NCI-H226 (cell line): ENCODE data around the gene ACTN4.
"Not testable (repeated sequence)": the region's sequence is repeated elsewhere in the genome, so short reads cannot be mapped to it uniquely, and the experiment has no call there.

ENCODE experiments used
- DNase-seq: peaks from one replicate; pipeline ENCODE4 v3.0.0-alpha.2; 2015

ACTN4 gene

GRCh38 chr19:38741670-38742069 is 94.2 kb downstream of the ACTN4 start:
- DNase-seq, result no peak

GRCh38 chr19:38742296-38742695 is 94.8 kb downstream of the ACTN4 start:
- no peak for DNase-seq

GRCh38 chr19:38742906-38743305 is 95.5 kb downstream of the ACTN4 start:
- DNase-seq, result no peak

GRCh38 chr19:38743394-38744297 is 96.2 kb downstream of the ACTN4 start:
- DNase-seq, result no peak

GRCh38 chr19:38744298-38744681 is 96.8 kb downstream of the ACTN4 start, which contains the start of gene CAPN12:
Gene CAPN12, minus strand, starts transcription at chr19:38744474. Its CDS starts 309 bp downstream, at chr19:38744165.
- DNase-seq, result no peak

- no peak for DNase-seq
Observed at GRCh38 chr19:38744874-38745273, 97.4 kb downstream of the ACTN4 start.

- DNase-seq, result no peak
Observed at GRCh38 chr19:38745316-38745715, 97.9 kb downstream of the ACTN4 start.

- not testable (repeated sequence) for DNase-seq
Observed at GRCh38 chr19:38753783-38754182, 106.3 kb downstream of the ACTN4 start.

GRCh38 chr19:38754196-38754595 is 106.7 kb downstream of the ACTN4 start:
- not testable (repeated sequence) for DNase-seq

- no peak for DNase-seq
Observed at GRCh38 chr19:38759590-38760003, 112.1 kb downstream of the ACTN4 start.

- not testable (repeated sequence) for DNase-seq
Observed at GRCh38 chr19:38760805-38761517, 113.5 kb downstream of the ACTN4 start.

- not testable (repeated sequence) for DNase-seq
Observed at GRCh38 chr19:38761884-38762389, 114.5 kb downstream of the ACTN4 start.

GRCh38 chr19:38763795-38764220 is 116.4 kb downstream of the ACTN4 start:
- no peak for DNase-seq

- no peak for DNase-seq
Observed at GRCh38 chr19:38765214-38765613, 117.8 kb downstream of the ACTN4 start.

GRCh38 chr19:38766276-38767047 is 119.0 kb downstream of the ACTN4 start:
- DNase-seq, result no peak

GRCh38 chr19:38769635-38770211 is 122.3 kb downstream of the ACTN4 start:
- DNase-seq, result no peak

GRCh38 chr19:38770228-38770948 is 122.9 kb downstream of the ACTN4 start:
- not testable (repeated sequence) for DNase-seq

- DNase-seq, result not testable (repeated sequence)
Observed at GRCh38 chr19:38770949-38771275, 123.5 kb downstream of the ACTN4 start.

- not testable (repeated sequence) for DNase-seq
Observed at GRCh38 chr19:38771569-38771968, 124.1 kb downstream of the ACTN4 start.

GRCh38 chr19:38773469-38774177 is 126.2 kb downstream of the ACTN4 start, which contains the start of gene LGALS7:
Gene LGALS7, minus strand, starts transcription at chr19:38773517. Its CDS starts 25 bp downstream, at chr19:38773492.
- no peak for DNase-seq
